ENCODE measurements around the gene COBL. TPM values are rescaled to one million over a fixed set of nuclear protein-coding genes. Genes with fewer than 3 reads are reported as not detected.

Gene COBL
- total RNA-seq, 1 experiment from 2014 or later: 52.3 TPM

DNA sequence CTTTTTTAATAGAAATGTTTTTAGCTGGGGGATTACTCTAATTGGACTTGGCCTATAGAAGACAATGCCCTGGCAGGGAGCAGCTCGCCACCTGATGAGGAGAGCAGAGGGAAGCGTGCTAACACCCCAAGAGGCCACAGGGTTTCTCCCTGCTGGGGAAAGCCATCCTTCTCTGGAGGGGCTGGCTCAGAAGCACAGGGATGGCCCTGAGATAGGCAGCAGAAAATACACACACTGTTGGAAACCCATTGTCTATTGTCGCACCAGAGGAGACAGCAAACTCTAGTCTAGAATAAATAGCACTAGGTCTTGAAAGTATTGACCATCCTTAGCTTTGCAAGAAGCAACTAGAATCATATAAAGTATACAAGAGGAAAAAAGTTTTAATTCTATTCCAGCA, 5.4 kb downstream of the COBL start:
- Histone ChIP-seq H3K56ac (ENCODE audit: insufficient read length, low read depth, low read length) (no peak overlapping the region), H2BK15ac (ENCODE audit: low read depth, low read length) (no peak overlapping the region), H4K91ac (ENCODE audit: insufficient read length, low read depth, low read length) (no peak overlapping the region), H2AFZ (ENCODE audit: low read length) (no peak overlapping the region), H2BK12ac (ENCODE audit: insufficient read length, low read depth, low read length) (no peak overlapping the region), H3T11ph (ENCODE audit: low read length) (no peak overlapping the region), H3K23ac (ENCODE audit: insufficient read length, low read depth, low read length) (no peak overlapping the region), H3K14ac (ENCODE audit: insufficient read depth, low read length) (no peak overlapping the region), H2BK120ac (ENCODE audit: low read depth, low read length, poor library complexity, severe bottlenecking) (no peak overlapping the region), H2BK5ac (ENCODE audit: insufficient read length, low read length) (no peak overlapping the region), H3K4me1 (ENCODE audit: insufficient read depth, low read length) (peaks cover 5% of the 10 kb centered on the region; the same call in 1 of the 2 replicates), H3K27me3 (ENCODE audit: insufficient read depth, low read length) (peaks cover 3% of the 10 kb centered on the region; the same call in 1 of the 2 replicates), H3K18ac (ENCODE audit: insufficient read length, low read depth, low read length) (no peak overlapping the region), H4K20me1 (ENCODE audit: control insufficient read depth, insufficient read depth, insufficient read length) (no peaks in the 10 kb centered on the region), H3K9me3 (ENCODE audit: control insufficient read depth, low read depth, low read length) (no peaks in the 10 kb centered on the region), H2BK20ac (ENCODE audit: low read depth, low read length, poor library complexity, severe bottlenecking) (no peak overlapping the region), H4K5ac (ENCODE audit: insufficient read length, low read depth, low read length) (no peak overlapping the region), H3K79me2 (ENCODE audit: insufficient read depth, low read length) (peaks cover 1% of the 10 kb centered on the region; the same call in 1 of the 2 replicates), H3K9ac (ENCODE audit: extremely low read depth, insufficient read length, low read length) (no peak overlapping the region), H4K8ac (replicated peaks; ENCODE audit: insufficient read length, low read depth, low read length) (no peak overlapping the region), H2AK5ac (ENCODE audit: insufficient read length, low read length) (no peak overlapping the region), H3K23me2 (ENCODE audit: insufficient read length, low read depth, low read length, poor library complexity, severe bottlenecking) (peaks cover 9% of the 10 kb centered on the region), H3K79me1 (ENCODE audit: insufficient read depth, low read depth, low read length, poor library complexity, severe bottlenecking) (no peaks in the 10 kb centered on the region), H3K27ac (ENCODE audit: insufficient read length, low read depth, low read length) (no peak overlapping the region), H3K4ac (ENCODE audit: low read depth, low read length) (no peak overlapping the region), H3K4me2 (ENCODE audit: insufficient read depth, insufficient read length, low read length) (no peak overlapping the region)
- TF ChIP-seq, protein P1, sequence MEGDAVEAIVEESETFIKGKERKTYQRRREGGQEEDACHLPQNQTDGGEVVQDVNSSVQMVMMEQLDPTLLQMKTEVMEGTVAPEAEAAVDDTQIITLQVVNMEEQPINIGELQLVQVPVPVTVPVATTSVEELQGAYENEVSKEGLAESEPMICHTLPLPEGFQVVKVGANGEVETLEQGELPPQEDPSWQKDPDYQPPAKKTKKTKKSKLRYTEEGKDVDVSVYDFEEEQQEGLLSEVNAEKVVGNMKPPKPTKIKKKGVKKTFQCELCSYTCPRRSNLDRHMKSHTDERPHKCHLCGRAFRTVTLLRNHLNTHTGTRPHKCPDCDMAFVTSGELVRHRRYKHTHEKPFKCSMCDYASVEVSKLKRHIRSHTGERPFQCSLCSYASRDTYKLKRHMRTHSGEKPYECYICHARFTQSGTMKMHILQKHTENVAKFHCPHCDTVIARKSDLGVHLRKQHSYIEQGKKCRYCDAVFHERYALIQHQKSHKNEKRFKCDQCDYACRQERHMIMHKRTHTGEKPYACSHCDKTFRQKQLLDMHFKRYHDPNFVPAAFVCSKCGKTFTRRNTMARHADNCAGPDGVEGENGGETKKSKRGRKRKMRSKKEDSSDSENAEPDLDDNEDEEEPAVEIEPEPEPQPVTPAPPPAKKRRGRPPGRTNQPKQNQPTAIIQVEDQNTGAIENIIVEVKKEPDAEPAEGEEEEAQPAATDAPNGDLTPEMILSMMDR (conservative IDR thresholded peaks at IDR 0.05): 0 out of 3 replicates have a peak, but pooled peaks have one; percentile 11
- WGBS (ENCODE audit: extremely low coverage, insufficient read length, low lambda C conversion rate): no CpG with 5 or more reads among the region's 3 CpGs
- Mint-ChIP-seq H3K4me1 (peaks cover 75 to 76% of the 10 kb centered on the region in 2 experiments), H3K27me3 (ENCODE audit: low read depth) (peaks cover 10% of the 10 kb centered on the region), H3K9me3 (no peaks in the 10 kb centered on the region), H3K4me3 (no peak overlapping the region), H3K27ac (peak overlapping the region in 2 of 3 experiments; percentile 25 to 68; a peak in 2 of 7 replicates), H3K36me3 (ENCODE audit: insufficient read depth in 1 of 3, low read depth in 3 of 3) (no peaks in the 10 kb centered on the region; a peak in 1 of 7 replicates)
- DNase-seq: no peak

Data from H9 (cell line).